ENCODE data around the gene HERPUD1. TPM values are rescaled to one million over a fixed set of nuclear protein-coding genes. Genes with fewer than 3 reads are reported as not detected.

The HERPUD1 gene
- total and polyA plus RNA-seq, 9 of the 15 experiments (the other 6 are each of a cell fraction or from before 2014, with no cell fraction given), result 14.2 to 60.7 (median 37.4) TPM

- TF ChIP-seq PRDM10 (IDR thresholded peaks at IDR 0.05; ENCODE audit: partially characterized antibody) (no peak), GABPA (tag; conservative IDR thresholded peaks at IDR 0.05; ENCODE audit: low read depth) (peak; percentile 48), CHD1 (IDR thresholded peaks at IDR 0.05; ENCODE audit: low read length) (peak; percentile 74), DMBX1 (CRISPR knock-in tag; IDR thresholded peaks at IDR 0.05; ENCODE audit: borderline replicate concordance) (no peak), ZNF586 (CRISPR knock-in tag; conservative IDR thresholded peaks at IDR 0.05) (no peak), TAF9B (IDR thresholded peaks at IDR 0.05; ENCODE audit: partially characterized antibody) (peak; percentile 76), FOS (IDR thresholded peaks at IDR 0.05; ENCODE audit: extremely low read depth, insufficient read length) (peak; percentile 78), EZH2 (IDR thresholded peaks at IDR 0.05; ENCODE audit: borderline replicate concordance, low read depth, low read length) (no peak), SMAD4 (CRISPR knock-in tag; conservative IDR thresholded peaks at IDR 0.05) (no peak), ZBTB1 (CRISPR knock-in tag; IDR thresholded peaks at IDR 0.05; ENCODE audit: borderline replicate concordance, low read depth) (no peak), HDAC8 (tag; IDR thresholded peaks at IDR 0.05) (0 out of 2 replicates have a peak, but pooled peaks have one; percentile 7), MYNN (IDR thresholded peaks at IDR 0.05) (peak; percentile 88), MYNN (CRISPR knock-in tag; IDR thresholded peaks at IDR 0.05) (no peak; the same call in 1 of the 2 replicates), RBFOX2 (IDR thresholded peaks at IDR 0.05; ENCODE audit: low read depth, low read length) (peak; percentile 98), RCOR1 (IDR thresholded peaks at IDR 0.05; ENCODE audit: borderline replicate concordance in 1 of 2, low read depth in 2 of 2, low read length in 2 of 2) (peak; percentile 56 to 88; a peak in 3 of 4 replicates), ZNF830 (CRISPR knock-in tag; IDR thresholded peaks at IDR 0.05) (0 out of 2 replicates have a peak, but pooled peaks have one; percentile 52), CEBPG (CRISPR knock-in tag; IDR thresholded peaks at IDR 0.05) (peak; percentile 100), CEBPG (tag; conservative IDR thresholded peaks at IDR 0.05 in 1 of 2, IDR thresholded peaks at IDR 0.05 in 1 of 2) (peak; percentile 97 to 98)
- TF ChIP-seq, protein P1, sequence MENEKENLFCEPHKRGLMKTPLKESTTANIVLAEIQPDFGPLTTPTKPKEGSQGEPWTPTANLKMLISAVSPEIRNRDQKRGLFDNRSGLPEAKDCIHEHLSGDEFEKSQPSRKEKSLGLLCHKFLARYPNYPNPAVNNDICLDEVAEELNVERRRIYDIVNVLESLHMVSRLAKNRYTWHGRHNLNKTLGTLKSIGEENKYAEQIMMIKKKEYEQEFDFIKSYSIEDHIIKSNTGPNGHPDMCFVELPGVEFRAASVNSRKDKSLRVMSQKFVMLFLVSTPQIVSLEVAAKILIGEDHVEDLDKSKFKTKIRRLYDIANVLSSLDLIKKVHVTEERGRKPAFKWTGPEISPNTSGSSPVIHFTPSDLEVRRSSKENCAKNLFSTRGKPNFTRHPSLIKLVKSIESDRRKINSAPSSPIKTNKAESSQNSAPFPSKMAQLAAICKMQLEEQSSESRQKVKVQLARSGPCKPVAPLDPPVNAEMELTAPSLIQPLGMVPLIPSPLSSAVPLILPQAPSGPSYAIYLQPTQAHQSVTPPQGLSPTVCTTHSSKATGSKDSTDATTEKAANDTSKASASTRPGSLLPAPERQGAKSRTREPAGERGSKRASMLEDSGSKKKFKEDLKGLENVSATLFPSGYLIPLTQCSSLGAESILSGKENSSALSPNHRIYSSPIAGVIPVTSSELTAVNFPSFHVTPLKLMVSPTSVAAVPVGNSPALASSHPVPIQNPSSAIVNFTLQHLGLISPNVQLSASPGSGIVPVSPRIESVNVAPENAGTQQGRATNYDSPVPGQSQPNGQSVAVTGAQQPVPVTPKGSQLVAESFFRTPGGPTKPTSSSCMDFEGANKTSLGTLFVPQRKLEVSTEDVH (IDR thresholded peaks at IDR 0.05; ENCODE audit: low read depth, partially characterized antibody), result no peak
- TF ChIP-seq, protein P2, sequence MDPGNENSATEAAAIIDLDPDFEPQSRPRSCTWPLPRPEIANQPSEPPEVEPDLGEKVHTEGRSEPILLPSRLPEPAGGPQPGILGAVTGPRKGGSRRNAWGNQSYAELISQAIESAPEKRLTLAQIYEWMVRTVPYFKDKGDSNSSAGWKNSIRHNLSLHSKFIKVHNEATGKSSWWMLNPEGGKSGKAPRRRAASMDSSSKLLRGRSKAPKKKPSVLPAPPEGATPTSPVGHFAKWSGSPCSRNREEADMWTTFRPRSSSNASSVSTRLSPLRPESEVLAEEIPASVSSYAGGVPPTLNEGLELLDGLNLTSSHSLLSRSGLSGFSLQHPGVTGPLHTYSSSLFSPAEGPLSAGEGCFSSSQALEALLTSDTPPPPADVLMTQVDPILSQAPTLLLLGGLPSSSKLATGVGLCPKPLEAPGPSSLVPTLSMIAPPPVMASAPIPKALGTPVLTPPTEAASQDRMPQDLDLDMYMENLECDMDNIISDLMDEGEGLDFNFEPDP (CRISPR knock-in tag; IDR thresholded peaks at IDR 0.05), result no peak
Observed at GRCh38 chr16:56931892-56932720, at the start of gene HERPUD1 (continued).
